Epidermal melanocyte (primary cell): ENCODE data around the gene MTF2.

ENCODE experiments used
- DNase-seq: peaks from one replicate; pipeline ENCODE4 v3.0.0; 2011; ENCODE audit warnings: low spot score; ENCODE audit not compliant: insufficient read length

The MTF2 gene

DNA sequence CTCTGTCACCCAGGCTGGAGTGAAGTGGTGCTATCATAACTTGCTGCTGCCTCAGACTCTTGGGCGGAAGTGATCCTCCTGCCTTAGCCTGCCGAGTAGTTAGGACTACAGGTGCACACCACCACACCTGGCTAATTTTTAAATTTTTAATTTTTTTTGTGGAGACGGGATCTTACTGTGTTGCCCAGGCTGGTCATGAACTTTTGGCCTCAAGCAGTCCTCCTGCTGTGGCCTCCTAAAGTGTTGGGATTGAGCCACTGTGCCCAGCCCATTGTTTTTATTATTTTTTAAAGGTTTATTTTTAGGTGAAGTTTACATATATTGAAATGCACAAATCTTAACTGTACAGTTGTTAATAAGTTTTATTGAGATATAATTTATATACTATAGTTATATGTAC lies 3.2 kb downstream of the MTF2 start:
- DNase-seq: no peak

DNA sequence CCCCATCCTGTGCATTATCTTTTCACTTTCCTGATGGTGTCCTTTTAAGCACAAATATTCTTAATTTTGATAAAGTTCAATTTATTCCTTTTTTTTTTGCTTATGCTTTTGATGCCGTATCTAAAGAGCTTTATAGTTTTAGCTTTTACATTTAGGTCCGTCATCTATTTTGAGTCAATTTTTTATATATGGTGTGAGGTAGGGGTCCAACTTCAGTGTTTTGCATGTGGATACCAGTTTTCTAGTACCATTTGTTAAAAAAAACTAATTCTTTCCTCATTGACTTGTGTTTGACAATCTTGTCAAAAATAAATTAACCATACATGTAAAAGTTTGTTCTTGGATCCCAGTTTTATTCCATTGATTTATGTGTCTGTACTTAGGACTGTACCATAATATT lies 4.9 kb downstream of the MTF2 start:
- DNase-seq: no peak

DNA sequence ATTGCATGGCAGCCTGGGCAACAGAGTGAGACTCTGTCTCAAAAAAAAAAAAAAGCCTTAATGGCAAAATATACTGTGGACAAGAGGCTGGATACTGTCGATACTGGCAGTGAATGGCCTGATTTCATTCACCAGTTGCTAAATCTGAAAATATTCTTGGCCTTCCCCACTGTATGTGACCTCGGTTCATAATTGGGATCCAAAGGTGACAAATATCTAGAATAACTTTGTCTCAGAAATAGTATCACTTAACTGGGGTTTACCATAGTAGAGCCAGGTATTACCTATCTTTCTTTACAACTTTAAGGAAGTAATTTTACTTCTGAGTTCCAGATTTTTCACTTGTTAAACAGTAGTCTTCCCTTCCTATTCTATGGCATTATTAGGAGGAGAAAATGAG lies 8.4 kb downstream of the MTF2 start:
- DNase-seq: no peak

- DNase-seq: no peak
Measured at GRCh38 chr1:93093332-93094006, 14.4 kb downstream of the MTF2 start.

DNA sequence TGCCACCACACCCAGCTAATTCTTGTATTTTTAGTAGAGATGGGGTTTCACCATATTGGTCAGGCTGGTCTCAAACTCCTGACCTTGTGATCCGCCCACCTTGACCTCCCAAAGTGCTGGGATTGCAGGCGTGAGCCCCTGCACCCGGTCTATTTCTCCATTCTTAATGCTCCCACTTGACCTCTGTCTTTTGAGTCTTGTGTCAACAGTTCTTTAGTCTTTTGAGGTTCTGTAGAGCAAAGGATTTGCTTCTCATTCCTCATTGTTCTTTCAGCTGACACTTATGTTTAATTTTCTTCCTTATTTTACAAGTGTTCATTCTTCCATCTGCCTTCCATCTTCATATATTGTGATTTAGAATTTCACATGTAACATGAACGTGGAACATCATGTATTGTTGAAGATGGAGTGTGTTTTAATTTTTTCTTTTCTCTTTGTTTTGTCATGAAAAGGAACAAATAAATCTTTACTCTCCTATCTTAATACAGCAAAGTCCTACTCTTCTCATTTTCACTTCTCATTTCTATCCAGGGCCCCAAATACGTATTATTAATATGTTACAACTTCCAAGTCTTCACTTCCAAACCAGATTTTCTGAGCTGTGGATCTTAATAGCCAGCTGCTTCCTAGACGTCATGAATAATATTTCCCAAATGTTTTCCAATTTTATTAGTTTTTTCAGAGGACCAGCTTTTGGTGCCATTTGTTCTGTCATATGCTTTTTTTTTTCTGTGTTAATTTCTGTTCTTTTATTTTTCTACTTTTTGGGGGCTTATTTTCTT lies 16.9 kb downstream of the MTF2 start:
- DNase-seq: no peak

DNA sequence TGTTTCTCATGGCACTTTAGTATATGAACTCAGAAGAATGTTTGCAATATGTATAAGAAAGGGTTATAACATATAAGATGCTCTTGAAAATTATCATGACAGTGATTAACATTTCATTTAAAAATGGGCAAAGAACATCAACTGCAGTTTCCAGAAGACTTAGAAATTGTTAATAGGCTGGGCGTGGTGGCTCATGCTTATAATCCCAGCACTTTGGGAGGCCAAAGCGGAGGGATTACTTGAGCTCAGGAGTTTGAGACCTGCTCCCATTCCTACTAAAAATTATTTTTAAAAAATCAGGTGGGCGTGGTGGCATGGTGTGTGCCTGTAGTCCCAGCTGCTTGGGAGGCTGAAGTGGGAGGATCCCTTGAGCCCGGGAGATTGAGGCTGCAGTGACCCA lies 23.1 kb downstream of the MTF2 start:
- DNase-seq: no peak

- DNase-seq: no peak
Measured at GRCh38 chr1:93106226-93106625, 27.1 kb downstream of the MTF2 start.

DNA sequence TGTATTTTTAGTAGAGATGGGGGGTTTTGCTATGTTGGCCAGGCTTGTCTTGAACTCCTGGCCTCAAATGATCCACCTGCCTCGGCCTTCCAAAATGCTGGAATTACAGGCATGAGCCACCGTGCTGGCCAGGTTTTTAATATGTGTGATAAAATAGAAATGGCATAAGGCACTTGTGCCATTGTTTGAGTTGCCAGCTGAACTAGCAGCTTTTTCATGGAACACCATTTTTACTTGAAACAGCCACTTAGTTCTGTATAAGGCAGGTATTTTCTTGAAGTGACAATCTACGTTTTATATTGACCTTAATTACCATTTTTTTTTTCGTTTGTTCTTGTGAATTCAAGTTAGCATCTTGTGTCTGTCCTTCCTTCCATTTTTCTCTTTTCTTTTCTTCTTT lies 28.3 kb downstream of the MTF2 start:
- DNase-seq: no peak

- no peak for DNase-seq
Measured at GRCh38 chr1:93108335-93108734, 29.3 kb downstream of the MTF2 start.

- no peak for DNase-seq
Measured at GRCh38 chr1:93109578-93109977, 30.5 kb downstream of the MTF2 start.

- DNase-seq: no peak
Measured at GRCh38 chr1:93111065-93111464, 32.0 kb downstream of the MTF2 start.

- DNase-seq: no peak
Measured at GRCh38 chr1:93111561-93111960, 32.5 kb downstream of the MTF2 start.

- no peak for DNase-seq
Measured at GRCh38 chr1:93113127-93113526, 34.0 kb downstream of the MTF2 start.

- DNase-seq: no peak
Measured at GRCh38 chr1:93114391-93114790, 35.3 kb downstream of the MTF2 start.

DNA sequence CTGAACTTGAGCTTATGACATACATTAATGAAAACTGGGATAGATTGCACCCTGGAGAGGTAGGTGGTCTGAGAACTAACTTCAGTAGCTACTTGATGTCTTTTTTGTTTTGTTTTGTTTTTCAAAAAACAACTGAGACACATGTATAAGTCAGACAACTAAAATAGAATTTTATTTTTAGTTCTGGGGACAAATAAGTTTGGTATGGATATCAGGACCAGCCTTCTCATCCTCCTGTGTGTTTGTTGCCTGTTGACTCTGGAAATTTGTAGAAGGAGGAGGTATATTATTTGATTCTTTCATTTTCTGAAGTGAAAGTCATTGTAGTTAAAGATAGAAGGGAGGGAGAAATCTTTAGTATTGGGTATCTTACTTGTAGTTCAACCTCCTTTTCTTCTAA lies 41.5 kb downstream of the MTF2 start:
- DNase-seq: no peak

DNA sequence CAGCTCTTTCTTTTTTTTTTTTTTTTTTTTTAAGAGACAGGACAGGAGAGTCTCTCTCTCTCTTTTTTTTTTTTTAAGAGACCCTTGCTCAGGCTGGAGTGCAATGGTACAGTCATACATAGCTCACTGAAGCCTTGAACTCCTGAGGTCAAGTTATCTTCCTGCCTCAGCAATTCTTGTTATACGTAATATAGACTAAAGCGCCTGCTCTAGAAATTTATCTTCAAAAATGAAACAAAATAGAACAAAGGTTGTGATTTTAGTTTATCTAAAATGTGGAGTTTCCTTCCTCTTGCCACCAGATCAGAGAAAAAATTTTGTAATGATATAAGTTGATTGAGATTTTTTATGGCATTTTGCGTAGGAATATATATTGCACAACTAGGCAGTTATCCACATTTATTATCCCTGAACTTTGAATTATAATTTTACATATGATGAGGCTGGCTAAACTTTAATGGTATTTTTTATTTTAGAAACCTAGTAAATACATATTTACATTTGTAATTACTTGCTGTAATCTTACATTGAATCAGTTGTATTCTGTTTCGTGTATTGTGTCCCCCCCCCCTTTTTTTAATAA lies 44.2 kb downstream of the MTF2 start:
- DNase-seq: no peak

DNA sequence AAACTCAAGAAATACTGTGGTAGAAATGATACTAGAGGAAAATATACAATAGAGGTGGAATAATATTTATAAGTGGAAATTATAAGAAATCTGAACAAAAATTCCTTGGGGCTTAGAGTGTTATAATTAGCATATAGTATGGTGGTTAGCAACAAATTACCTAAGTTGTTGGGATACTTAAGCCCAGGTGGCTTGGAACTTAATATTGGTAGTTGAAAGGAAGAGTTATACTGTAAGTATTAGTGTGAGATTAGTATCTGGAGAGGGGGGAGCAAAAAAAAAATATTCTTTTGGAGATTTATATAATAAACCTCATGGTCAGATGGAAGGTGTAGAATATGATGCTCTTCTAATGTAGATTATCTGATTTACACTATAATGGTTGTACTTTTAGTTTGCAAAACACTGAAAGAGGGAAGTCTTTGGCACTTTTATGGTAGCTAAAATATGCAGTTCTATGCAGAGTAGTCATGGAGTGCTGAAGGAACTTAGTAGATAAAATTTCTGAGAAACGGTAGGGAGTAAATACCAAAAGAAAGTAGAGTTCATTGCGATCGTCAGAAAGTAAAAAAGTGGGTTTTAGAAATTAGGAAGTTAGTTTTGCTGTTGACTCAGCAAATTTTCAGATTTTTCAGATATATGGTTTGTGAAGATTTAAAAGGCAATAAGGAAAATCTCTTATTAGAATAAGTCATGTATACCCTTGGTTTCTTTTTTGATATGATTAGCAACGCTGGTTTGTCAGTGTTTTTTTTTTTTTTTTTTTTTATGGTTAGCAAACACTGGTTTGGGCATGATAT lies 45.7 kb downstream of the MTF2 start:
- DNase-seq: no peak

- no peak for DNase-seq
Measured at GRCh38 chr1:93129507-93130099, 50.5 kb downstream of the MTF2 start.

GRCh38 chr1:93132638-93133037 lies 53.6 kb downstream of the MTF2 start:
- DNase-seq: no peak

GRCh38 chr1:93136445-93136844 lies 57.4 kb downstream of the MTF2 start:
- no peak for DNase-seq

GRCh38 chr1:93137604-93138292 lies 58.7 kb downstream of the MTF2 start:
- DNase-seq: no peak
